Suprapubic skin (tissue), 4 donors: ENCODE data around the gene LRPAP1.

Experiments
- CTCF ChIP-seq, 2 donors: fragments of 200-600 bp in 1 of 2; fragments of 450-650 bp in 1 of 2; sonication (generic) in 1 of 2; IDR thresholded peaks; one replicate each; pipeline ENCODE4 v1.5.1; 2016 to 2019; ENCODE audit warnings: antibody characterized with exemption in 2 of 2, mild to moderate bottlenecking in 1 of 2, moderate library complexity in 1 of 2
- EP300 ChIP-seq: sonication (generic); formaldehyde crosslinking; IDR thresholded peaks from one replicate; pipeline ENCODE4 v1.6.1; 2017; ENCODE audit warnings: antibody characterized with exemption
- POLR2AphosphoS5 ChIP-seq, 3 donors: sonication (generic); formaldehyde crosslinking; IDR thresholded peaks; one replicate each; pipeline ENCODE4 v1.6.1; 2017; ENCODE audit warnings: antibody characterized with exemption in 3 of 3

DNA sequence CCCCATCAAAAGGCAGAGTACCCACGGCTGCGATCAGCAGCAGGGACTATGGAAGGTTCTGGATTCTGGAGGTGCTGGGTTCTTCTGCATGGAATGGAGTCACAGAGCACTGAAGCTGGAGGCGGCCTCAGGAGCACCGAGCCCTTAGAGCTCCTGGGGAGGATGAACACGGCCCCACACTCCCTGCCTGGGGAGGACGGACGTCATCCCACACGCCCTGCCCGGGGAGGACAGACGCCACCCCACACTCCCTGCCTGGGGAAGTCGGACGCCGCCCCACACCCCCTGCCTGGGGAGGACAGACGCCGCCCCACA is 9.9 kb downstream of the LRPAP1 start:
- TF ChIP-seq EP300, result no peak
- TF ChIP-seq POLR2AphosphoS5 (IDR thresholded peaks at IDR 0.05), result no peak
- no peak for TF ChIP-seq CTCF (IDR thresholded peaks at IDR 0.05)
